Neuronal stem cell (in vitro differentiated cells): ENCODE results near the gene TCFL5.
"Not testable (repeated sequence)": the region's sequence is repeated elsewhere in the genome, so short reads cannot be mapped to it uniquely, and the experiment has no call there.

Experiments
- DNase-seq: peaks from one replicate; pipeline ENCODE4 v3.0.0-alpha.2; 2013; ENCODE audit warnings: low spot score
- H2AFZ ChIP-seq: one replicate; pipeline ENCODE4 v1.6.1; 2013; ENCODE audit warnings: mild to moderate bottlenecking, low read length, inconsistent platforms
- H2AK5ac ChIP-seq: 2 replicates; pipeline ENCODE4 v1.6.1; 2013; ENCODE audit warnings: low read depth, mild to moderate bottlenecking, inconsistent platforms, low read length, moderate library complexity, mixed read lengths
- H2BK120ac ChIP-seq: 2 replicates; pipeline ENCODE4 v1.6.1; 2013; ENCODE audit warnings: low read depth, mild to moderate bottlenecking, inconsistent platforms, low read length, moderate library complexity, mixed read lengths
- H2BK12ac ChIP-seq: one replicate; pipeline ENCODE4 v1.6.1; 2013; ENCODE audit warnings: low read length, inconsistent platforms
- H2BK15ac ChIP-seq: 2 replicates; pipeline ENCODE4 v1.6.1; 2013; ENCODE audit warnings: mild to moderate bottlenecking, low read length, inconsistent platforms, mixed read lengths
- H2BK5ac ChIP-seq: one replicate; pipeline ENCODE4 v1.6.1; 2013; ENCODE audit warnings: inconsistent platforms, mild to moderate bottlenecking, low read length, moderate library complexity
- H3K14ac ChIP-seq: one replicate; pipeline ENCODE4 v1.6.1; 2013; ENCODE audit warnings: low read length, inconsistent platforms
- H3K18ac ChIP-seq: 2 replicates; pipeline ENCODE4 v1.6.1; 2013; ENCODE audit warnings: low read length, inconsistent platforms
- H3K23ac ChIP-seq: 2 replicates; pipeline ENCODE4 v1.6.1; 2013; ENCODE audit warnings: low read depth, mild to moderate bottlenecking, mixed read lengths, low read length, inconsistent platforms; ENCODE audit not compliant: poor library complexity
- H3K27ac ChIP-seq: replicated peaks from 3 replicates; pipeline ENCODE4 v1.5.1; 2013; ENCODE audit warnings: low read length, inconsistent platforms
- H3K27me3 ChIP-seq, 3 experiments: 2 replicates each; pipeline ENCODE4 v1.6.1; 2013; ENCODE audit warnings: low read length in 3 of 3, mild to moderate bottlenecking in 2 of 3, inconsistent platforms in 1 of 3, low read depth in 1 of 3, mixed read lengths in 1 of 3, moderate library complexity in 1 of 3; ENCODE audit not compliant: control insufficient read depth in 3 of 3, insufficient read depth in 3 of 3
- H3K36me3 ChIP-seq, 2 donors: replicated peaks in 1 of 2; 2 replicates each; pipeline ENCODE4 v1.6.1; 2013; ENCODE audit warnings: low read length in 2 of 2; ENCODE audit not compliant: control insufficient read depth in 2 of 2, insufficient read depth in 2 of 2
- H3K4ac ChIP-seq: 2 replicates; pipeline ENCODE4 v1.6.1; 2013; ENCODE audit warnings: inconsistent platforms, mild to moderate bottlenecking, low read length, moderate library complexity
- H3K4me1 ChIP-seq, 2 donors: 1 replicate in 1 of 2; 2 replicates in 1 of 2; pipeline ENCODE4 v1.6.1; 2013; ENCODE audit warnings: low read length in 2 of 2, low read depth in 1 of 2; ENCODE audit not compliant: control insufficient read depth in 2 of 2, insufficient read depth in 1 of 2
- H3K4me2 ChIP-seq: one replicate; pipeline ENCODE4 v1.6.1; 2013; ENCODE audit warnings: mild to moderate bottlenecking, low read length, inconsistent platforms; ENCODE audit not compliant: insufficient read depth, poor library complexity, severe bottlenecking
- H3K4me3 ChIP-seq, 2 donors: 2 replicates each; pipeline ENCODE4 v1.5.1; 2013; ENCODE audit warnings: low read length in 2 of 2, mild to moderate bottlenecking in 2 of 2, inconsistent platforms in 1 of 2, moderate library complexity in 1 of 2
- H3K79me1 ChIP-seq: one replicate; pipeline ENCODE4 v1.6.1; 2013; ENCODE audit warnings: low read depth, mild to moderate bottlenecking, inconsistent platforms, low read length, moderate library complexity
- H3K9ac ChIP-seq: one replicate; pipeline ENCODE4 v1.6.1; 2013; ENCODE audit warnings: mild to moderate bottlenecking, low read depth, low read length, inconsistent platforms; ENCODE audit not compliant: poor library complexity
- H3K9me3 ChIP-seq, 2 donors: replicated peaks in 1 of 2; 2 replicates each; pipeline versions ENCODE3 to v1.6.1; 2013; ENCODE audit warnings: low read length in 2 of 2, mild to moderate bottlenecking in 2 of 2, inconsistent platforms in 1 of 2, low read depth in 1 of 2, mixed read lengths in 1 of 2, moderate library complexity in 1 of 2; ENCODE audit not compliant: control insufficient read depth in 2 of 2, insufficient read depth in 1 of 2
- H4K8ac ChIP-seq: one replicate; pipeline ENCODE4 v1.6.1; 2013; ENCODE audit warnings: low read depth, mild to moderate bottlenecking, inconsistent platforms, low read length, moderate library complexity
- H4K91ac ChIP-seq: one replicate; pipeline ENCODE4 v1.6.1; 2013; ENCODE audit warnings: low read length, low read depth, mild to moderate bottlenecking, inconsistent platforms; ENCODE audit not compliant: poor library complexity
- WGBS, 2 donors: extraction: QIAGEN DNeasy Blood & Tissue Kit; methylation state at CpG; one replicate each; pipeline ENCODE4 v1.1.7; 2013; ENCODE audit warnings: missing lambda C conversion rate in 2 of 2, mixed read lengths in 1 of 2; ENCODE audit not compliant: insufficient read length in 2 of 2, insufficient replicate concordance in 1 of 2; ENCODE audit errors: extremely low coverage in 2 of 2; 5-methylcytosine and 5-hydroxymethylcytosine counted together

Gene TCFL5

GRCh38 chr20:62853304-62853703 lies 8.3 kb downstream of the TCFL5 start:
- not testable (repeated sequence) for H2AK5ac ChIP-seq, H4K91ac ChIP-seq, H3K4me3 ChIP-seq, H2BK12ac ChIP-seq, H3K14ac ChIP-seq, H2BK5ac ChIP-seq, H3K18ac ChIP-seq, H3K4me1 ChIP-seq, H3K4ac ChIP-seq, H3K9me3 ChIP-seq, H3K79me1 ChIP-seq, H2BK120ac ChIP-seq, H3K9ac ChIP-seq, H2AFZ ChIP-seq, DNase-seq, H2BK15ac ChIP-seq, H3K27me3 ChIP-seq, H3K27ac ChIP-seq, H3K4me2 ChIP-seq, H3K23ac ChIP-seq, H4K8ac ChIP-seq
- H3K36me3 ChIP-seq, result peaks cover 31 to 90% of the 10 kb centered on the region in 2 donors
- WGBS, 2 donors, result no CpG with 5 or more reads among the region's 6 CpGs

- H3K23ac ChIP-seq, result no peak overlapping the region
- peaks cover 6% of the 10 kb centered on the region for H3K79me1 ChIP-seq
- DNase-seq, result no peak
- no peaks in the 10 kb centered on the region for H3K27me3 ChIP-seq
- no CpG with 5 or more reads among the region's 12 CpGs for WGBS, 2 donors
- H2BK120ac ChIP-seq, result no peak overlapping the region
- H4K8ac ChIP-seq, result no peak overlapping the region
- no peak overlapping the region for H3K14ac ChIP-seq
- no peak overlapping the region for H3K9ac ChIP-seq
- no peak overlapping the region for H3K27ac ChIP-seq
- no peak overlapping the region for H2BK12ac ChIP-seq
- H3K4me2 ChIP-seq, result no peak overlapping the region
- no peak overlapping the region for H2AFZ ChIP-seq
- no peak overlapping the region for H3K18ac ChIP-seq
- no peak overlapping the region for H3K4me3 ChIP-seq
- peaks cover 31 to 90% of the 10 kb centered on the region in 2 donors for H3K36me3 ChIP-seq
- no peak overlapping the region for H2BK5ac ChIP-seq
- H3K4ac ChIP-seq, result no peak overlapping the region
- no peaks in the 10 kb centered on the region for H3K9me3 ChIP-seq
- no peak overlapping the region for H2AK5ac ChIP-seq
- no peak overlapping the region for H2BK15ac ChIP-seq
- H3K4me1 ChIP-seq, result peaks cover 0 to under 1% of the 10 kb centered on the region in 2 donors
- no peak overlapping the region for H4K91ac ChIP-seq
Measured at GRCh38 chr20:62852841-62853240, 8.8 kb downstream of the TCFL5 start.

- H3K14ac ChIP-seq, result no peak overlapping the region
- H2BK5ac ChIP-seq, result no peak overlapping the region
- H3K27me3 ChIP-seq, result no peaks in the 10 kb centered on the region
- H3K23ac ChIP-seq, result no peak overlapping the region
- no peak overlapping the region for H4K91ac ChIP-seq
- H3K27ac ChIP-seq, result no peak overlapping the region
- H2BK12ac ChIP-seq, result no peak overlapping the region
- no peak overlapping the region for H3K4me2 ChIP-seq
- H4K8ac ChIP-seq, result no peak overlapping the region
- H2BK15ac ChIP-seq, result no peak overlapping the region
- H2AK5ac ChIP-seq, result no peak overlapping the region
- H3K9me3 ChIP-seq, result no peaks in the 10 kb centered on the region
- DNase-seq, result no peak
- no CpG with 5 or more reads among the region's 8 CpGs for WGBS, 2 donors
- H2AFZ ChIP-seq, result no peak overlapping the region
- no peak overlapping the region for H2BK120ac ChIP-seq
- no peak overlapping the region for H3K18ac ChIP-seq
- H3K4me3 ChIP-seq, result no peak overlapping the region
- H3K4ac ChIP-seq, result no peak overlapping the region
- H3K79me1 ChIP-seq, result peaks cover 6% of the 10 kb centered on the region
- H3K9ac ChIP-seq, result no peak overlapping the region
- H3K4me1 ChIP-seq, result peaks cover 0 to 2% of the 10 kb centered on the region in 2 donors
- H3K36me3 ChIP-seq, result peaks cover 29 to 84% of the 10 kb centered on the region in 2 donors
Measured at GRCh38 chr20:62852196-62852595, 9.4 kb downstream of the TCFL5 start.

GRCh38 chr20:62850333-62850974 lies 11.2 kb downstream of the TCFL5 start:
- Histone ChIP-seq H2AFZ (no peak overlapping the region), H3K4ac (no peak overlapping the region), H2BK15ac (no peak overlapping the region), H3K14ac (no peak overlapping the region), H2BK12ac (no peak overlapping the region), H3K4me1 (peaks cover 0 to 2% of the 10 kb centered on the region in 2 donors), H3K27me3 (no peaks in the 10 kb centered on the region), H2AK5ac (no peak overlapping the region), H3K23ac (peak overlapping the region; percentile 85), H3K18ac (peak overlapping the region; percentile 80), H2BK5ac (peak overlapping the region; percentile 90), H3K9me3 (no peaks in the 10 kb centered on the region), H3K79me1 (peaks cover 6% of the 10 kb centered on the region), H3K9ac (peak overlapping the region; percentile 32), H3K4me2 (no peak overlapping the region), H3K4me3 (no peak overlapping the region), H4K8ac (peak overlapping the region; percentile 82), H4K91ac (no peak overlapping the region), H3K27ac (no peak overlapping the region), H3K36me3 (peaks cover 30 to 82% of the 10 kb centered on the region in 2 donors), H2BK120ac (no peak overlapping the region)
- no CpG with 5 or more reads among the region's 22 CpGs for WGBS, 2 donors
- no peak for DNase-seq
